Bronchial epithelial cell (primary cell): ENCODE results near the gene CMIP. TPM values are rescaled to one million over a fixed set of nuclear protein-coding genes. Genes with fewer than 3 reads are reported as not detected.

Experiments
- DNase-seq: peaks from one replicate; pipeline ENCODE4 v3.0.0-alpha.2; 2010; ENCODE audit warnings: low read depth
- FAIRE-seq: peaks from 2 replicates; lab custom pipeline; 2011; peaks lifted over from hg19 to GRCh38; lab: Jason Lieb, UNC
- H3K27me3 ChIP-seq: 2 replicates; pipeline ENCODE4 v1.5.1; 2011; ENCODE audit warnings: low read length; ENCODE audit not compliant: control insufficient read depth, insufficient read depth
- H3K36me3 ChIP-seq: 2 replicates; pipeline ENCODE4 v1.5.1; 2011; ENCODE audit warnings: low read length; ENCODE audit not compliant: control insufficient read depth, insufficient read depth
- H3K4me3 ChIP-seq: 2 replicates; pipeline ENCODE4 v1.5.1; 2011; ENCODE audit warnings: mild to moderate bottlenecking, low read depth, low read length, control low read depth
- CTCF ChIP-seq: IDR thresholded peaks from 2 replicates; pipeline ENCODE4 v1.5.1; 2011; ENCODE audit warnings: mild to moderate bottlenecking, moderate library complexity, low read length, control low read depth, inconsistent platforms; ENCODE audit not compliant: insufficient read depth, severe bottlenecking
- total RNA-seq: library from RNA; depleted of rRNA; stranded (reverse); fragments of >200 nt; gene quantifications from 2 replicates; pipeline ENCODE4 v1.2.1, GENCODE V29; 2014

CMIP gene
- total RNA-seq, 1 donor from 2014 or later: 21.1 TPM

GRCh38 chr16:81569361-81570034, 124.9 kb downstream of the CMIP start:
- Histone ChIP-seq H3K27me3 (no peaks in the 10 kb centered on the region), H3K36me3 (peaks cover 3% of the 10 kb centered on the region), H3K4me3 (no peak overlapping the region)
- FAIRE-seq (no peak), DNase-seq (no peak)
- no peak for TF ChIP-seq CTCF

DNA sequence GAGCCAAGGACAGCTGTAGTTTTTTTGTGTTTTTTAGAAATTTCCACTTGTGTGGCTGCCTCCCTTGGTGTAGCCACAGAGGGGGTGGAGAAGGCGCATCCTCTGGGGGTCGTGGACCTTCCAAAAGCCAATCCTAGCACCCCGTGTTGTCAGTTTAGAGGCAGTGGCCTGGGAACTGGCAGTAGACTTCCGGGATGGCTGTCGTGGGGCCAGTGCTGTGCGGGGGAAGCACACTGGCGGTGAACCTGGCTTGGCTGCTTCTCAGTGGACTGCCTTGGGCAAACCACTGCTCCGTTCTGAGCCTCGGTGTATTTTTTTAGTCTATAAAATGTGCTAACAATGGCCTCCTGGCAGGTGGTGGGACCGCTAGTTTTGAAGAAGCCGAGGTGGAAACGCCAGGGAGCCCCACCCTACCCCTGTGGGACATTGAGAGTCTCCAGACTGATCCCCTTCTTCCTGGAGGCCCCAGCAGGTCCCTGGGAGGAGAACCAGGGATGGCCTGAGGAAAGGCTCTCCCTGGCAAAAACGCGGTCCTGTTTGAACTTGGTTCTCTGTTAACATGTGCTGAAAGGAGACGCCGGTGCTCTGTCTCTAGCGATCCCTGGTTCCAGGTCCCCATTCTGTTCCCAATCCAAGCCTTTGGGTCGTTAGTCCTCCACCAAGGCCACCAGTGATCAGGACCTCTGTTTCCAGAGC, 125.7 kb downstream of the CMIP start:
- no peak for TF ChIP-seq CTCF

DNA sequence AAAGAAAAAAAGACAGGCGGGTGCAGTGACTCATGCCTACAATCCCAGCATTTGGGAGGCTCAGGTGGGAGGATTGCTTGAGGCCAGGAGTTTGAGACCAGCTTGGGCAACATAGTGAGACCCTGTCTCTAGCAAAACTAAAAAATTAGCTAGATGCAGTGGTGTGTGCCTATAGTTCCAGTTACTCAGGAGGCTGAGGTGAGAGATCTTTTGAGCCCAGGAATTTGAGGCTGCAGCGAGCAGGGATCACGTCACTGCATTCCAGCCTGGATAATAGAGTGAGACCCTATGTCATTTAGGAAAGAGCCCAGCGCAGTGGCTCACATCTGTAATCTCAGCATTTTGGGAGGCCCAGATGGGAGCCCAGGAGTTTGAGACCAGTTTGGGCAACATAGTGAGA, 126.6 kb downstream of the CMIP start:
- Histone ChIP-seq H3K27me3 (no peaks in the 10 kb centered on the region), H3K36me3 (peaks cover 4% of the 10 kb centered on the region), H3K4me3 (no peak overlapping the region)
- TF ChIP-seq CTCF: no peak
- FAIRE-seq (no peak), DNase-seq (no peak)

More for the DNA sequence above, 125.7 kb downstream of the CMIP start:
- DNase-seq (no peak), FAIRE-seq (no peak)
- Histone ChIP-seq H3K36me3 (peaks cover 4% of the 10 kb centered on the region), H3K27me3 (no peaks in the 10 kb centered on the region), H3K4me3 (no peak overlapping the region)

- H3K27me3 ChIP-seq: no peaks in the 10 kb centered on the region
- peaks cover 4% of the 10 kb centered on the region for H3K36me3 ChIP-seq
- DNase-seq: no peak
- FAIRE-seq: no peak
- TF ChIP-seq CTCF: no peak
- no peak overlapping the region for H3K4me3 ChIP-seq
Observed at GRCh38 chr16:81571592-81572385, 127.2 kb downstream of the CMIP start.

GRCh38 chr16:81572386-81573144, 128.0 kb downstream of the CMIP start:
- Histone ChIP-seq H3K27me3 (no peaks in the 10 kb centered on the region), H3K36me3 (peaks cover 4% of the 10 kb centered on the region), H3K4me3 (no peak overlapping the region)
- FAIRE-seq: no peak
- DNase-seq: no peak
- TF ChIP-seq CTCF: no peak
